HG02884 (cell line): Measurements from ENCODE around the gene SLC7A6OS.

ENCODE experiments used
- ATAC-seq: cut with Tn5 transposase; IDR thresholded peaks from one replicate; pipeline ENCODE4 v1.9.1; 2021; ENCODE audit warnings: mild to moderate bottlenecking, moderate library complexity; ENCODE audit not compliant: unreplicated experiment

Gene SLC7A6OS

GRCh38 chr16:68282064-68282452, 28.7 kb downstream of the SLC7A6OS start:
- ATAC-seq = no peak

GRCh38 chr16:68281368-68282063, 29.2 kb downstream of the SLC7A6OS start:
- ATAC-seq = no peak

- ATAC-seq = no peak
These were observed 30.8 kb downstream of the SLC7A6OS start for GRCh38 chr16:68279726-68280558.

GRCh38 chr16:68276223-68276622, 34.5 kb downstream of the SLC7A6OS start:
- no peak for ATAC-seq

GRCh38 chr16:68275611-68276191, 35.0 kb downstream of the SLC7A6OS start:
- ATAC-seq = no peak

GRCh38 chr16:68274441-68274840, 36.3 kb downstream of the SLC7A6OS start:
- ATAC-seq = no peak

- no peak for ATAC-seq
These were observed 36.9 kb downstream of the SLC7A6OS start for GRCh38 chr16:68273896-68274295.

- no peak for ATAC-seq
These were observed 37.3 kb downstream of the SLC7A6OS start for GRCh38 chr16:68273459-68273858.

GRCh38 chr16:68272507-68273209, 38.1 kb downstream of the SLC7A6OS start:
- ATAC-seq = no peak

- ATAC-seq = no peak
These were observed 40.4 kb downstream of the SLC7A6OS start for GRCh38 chr16:68270353-68270752.

GRCh38 chr16:68269793-68270192, 41.0 kb downstream of the SLC7A6OS start:
- no peak for ATAC-seq

- ATAC-seq = no peak
These were observed 42.9 kb downstream of the SLC7A6OS start for GRCh38 chr16:68267612-68268405.

GRCh38 chr16:68265078-68265920, 45.4 kb downstream of the SLC7A6OS start:
- no peak for ATAC-seq

- peak; percentile 47 for ATAC-seq
These were observed 46.3 kb downstream of the SLC7A6OS start, which contains the start of gene SLC7A6 for GRCh38 chr16:68264128-68265077. TSS of gene SLC7A6 (plus strand) at chr16:68264526. CDS start at chr16:68274727, 10,201 bp downstream.

GRCh38 chr16:68263559-68264127, 47.1 kb downstream of the SLC7A6OS start:
- ATAC-seq = no peak

GRCh38 chr16:68259007-68259825, 51.5 kb downstream of the SLC7A6OS start:
- ATAC-seq = no peak
